ENCODE data around the gene C20orf173. TPM values are rescaled to one million over a fixed set of nuclear protein-coding genes. Genes with fewer than 3 reads are reported as not detected.

Gene C20orf173
- polyA plus RNA-seq, 1 of the 3 experiments (the other 2 are of a cell fraction): not detected

- H3K9ac ChIP-seq: no peak overlapping the region
- H3K79me2 ChIP-seq (ENCODE audit: insufficient read depth): no peaks in the 10 kb centered on the region
- H3K36me3 ChIP-seq (replicated peaks in 1 of 2; ENCODE audit: control insufficient read depth in 1 of 2, insufficient read depth in 2 of 2, low read length in 1 of 2): peaks cover 37 to 47% of the 10 kb centered on the region in 2 experiments
- no peak overlapping the region for H2AFZ ChIP-seq (ENCODE audit: low read depth)
- H3K4me2 ChIP-seq: no peak overlapping the region
- no peak for DNase-seq
- ChIA-PET CTCF (no interaction called here), POLR2A (interaction anchor here (2.0 kb wide), 1 partner anchor 12 kb away, joined by 4 read pairs; no protein-coding TSS in a partner anchor)
- no peak for TF ChIP-seq FOSL2 (IDR thresholded peaks at IDR 0.05; ENCODE audit: borderline replicate concordance, low read depth)
- TF ChIP-seq RFX5 (IDR thresholded peaks at IDR 0.05; ENCODE audit: low read length): no peak
- TF ChIP-seq CHD2 (IDR thresholded peaks at IDR 0.05; ENCODE audit: low read length, partially characterized antibody): no peak
- TF ChIP-seq NRF1 (IDR thresholded peaks at IDR 0.05; ENCODE audit: low read depth, low read length): no peak
- TF ChIP-seq REST (IDR thresholded peaks at IDR 0.05; ENCODE audit: low read depth, low read length): no peak
- no peak for TF ChIP-seq EZH2phosphoT487 (IDR thresholded peaks at IDR 0.05; ENCODE audit: borderline replicate concordance, low read depth)
- no peak for TF ChIP-seq TAF1 (IDR thresholded peaks at IDR 0.05; ENCODE audit: borderline replicate concordance, low read depth, low read length)
- no peak for TF ChIP-seq MXI1 (IDR thresholded peaks at IDR 0.05; ENCODE audit: low read depth, low read length)
- TF ChIP-seq ELF1 (IDR thresholded peaks at IDR 0.05): no peak
- no peak for TF ChIP-seq NFIC (IDR thresholded peaks at IDR 0.05; ENCODE audit: borderline replicate concordance)
- TF ChIP-seq CTCF (IDR thresholded peaks at IDR 0.05): no peak
- TF ChIP-seq RXRA (IDR thresholded peaks at IDR 0.05; ENCODE audit: borderline replicate concordance, low read depth): no peak
- TF ChIP-seq RCOR1 (IDR thresholded peaks at IDR 0.05; ENCODE audit: low read length): no peak
- no peak for TF ChIP-seq TCF12 (IDR thresholded peaks at IDR 0.05)
- TF ChIP-seq JUND (IDR thresholded peaks at IDR 0.05): no peak
- TF ChIP-seq SIN3A (IDR thresholded peaks at IDR 0.05; ENCODE audit: borderline replicate concordance, low read depth, low read length): no peak
- H3K9me2 ChIP-seq: no peaks in the 10 kb centered on the region
- no peak overlapping the region for H3K4me3 ChIP-seq (ENCODE audit: low read depth in 2 of 2, low read length in 1 of 2)
- H4K20me1 ChIP-seq (ENCODE audit: insufficient read depth): no peaks in the 10 kb centered on the region
- no peaks in the 10 kb centered on the region for H3K9me3 ChIP-seq
- WGBS (ENCODE audit: low lambda C conversion rate): 98% methylated on average over 5 of the region's 5 CpGs
- H3K27me3 ChIP-seq (ENCODE audit: insufficient read depth): no peaks in the 10 kb centered on the region
- no peaks in the 10 kb centered on the region for H3K4me1 ChIP-seq (ENCODE audit: control insufficient read depth in 1 of 2, insufficient read depth in 2 of 2, low read depth in 1 of 2, low read length in 1 of 2)
- no peak overlapping the region for H3K27ac ChIP-seq (ENCODE audit: low read depth in 2 of 2, low read length in 1 of 2)
- no peaks in the 10 kb centered on the region for H3F3A ChIP-seq (replicated peaks; ENCODE audit: insufficient read depth)
Observed at GRCh38 chr20:35491823-35492222, 37.6 kb downstream of the C20orf173 start.
